Suppressor macrophage treated with lipopolysaccharide for 4 hours (primary cell): ENCODE data around the gene SH3GL2.

Experiments
- DNase-seq: peaks from one replicate; pipeline ENCODE4 v3.0.0-alpha.2; 2020

SH3GL2 gene

DNA sequence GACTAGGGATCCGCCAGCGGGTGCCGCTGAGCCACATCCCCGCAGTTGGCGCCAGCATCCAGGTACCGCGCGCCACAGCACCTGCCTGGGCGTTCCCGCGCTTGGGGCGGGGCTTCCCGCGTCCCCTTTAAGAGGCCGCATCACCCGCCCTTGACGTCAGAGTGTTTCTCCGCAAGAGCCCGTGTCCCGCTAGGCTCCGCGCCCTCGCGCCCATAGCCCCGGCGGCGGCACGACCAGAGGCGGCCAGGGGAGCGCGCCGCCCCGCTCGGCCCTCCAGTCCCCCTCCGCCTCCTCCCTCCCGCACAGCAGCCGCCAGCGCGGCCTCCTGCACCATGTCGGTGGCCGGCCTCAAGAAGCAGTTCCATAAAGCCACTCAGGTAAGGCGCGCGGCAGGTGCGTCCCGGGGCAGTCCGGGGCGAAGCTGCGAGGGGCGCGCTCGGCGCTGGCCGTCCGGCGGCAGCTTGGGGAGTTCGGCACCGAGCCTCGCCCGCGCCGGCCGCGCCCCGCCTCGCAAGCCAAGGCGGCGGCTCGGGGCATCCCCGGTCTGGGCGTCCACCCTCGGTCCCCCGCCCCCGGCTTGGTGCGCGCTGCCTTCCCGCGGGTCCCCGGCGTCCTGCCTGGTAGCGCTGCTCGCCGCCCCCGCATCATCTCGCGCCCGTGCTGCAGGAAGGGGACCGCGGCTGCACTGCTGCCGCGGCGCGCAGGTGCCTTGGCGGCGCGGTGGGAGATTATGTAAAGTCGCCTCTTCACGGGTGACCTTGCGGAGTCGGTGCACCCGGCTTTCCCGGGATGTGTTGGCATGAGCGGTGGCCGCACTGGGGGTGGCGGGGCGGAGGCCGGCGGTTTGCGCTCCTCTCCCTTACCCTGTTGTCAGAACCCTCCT is at the start of gene SH3GL2:
TSS of gene SH3GL2 (plus strand) at position 156 of the 883 bp plus-strand sequence.
- DNase-seq, result no peak

- DNase-seq, result peak; percentile 53
Observed at GRCh38 chr9:17531642-17532254, 47.1 kb upstream of the SH3GL2 start.

DNA sequence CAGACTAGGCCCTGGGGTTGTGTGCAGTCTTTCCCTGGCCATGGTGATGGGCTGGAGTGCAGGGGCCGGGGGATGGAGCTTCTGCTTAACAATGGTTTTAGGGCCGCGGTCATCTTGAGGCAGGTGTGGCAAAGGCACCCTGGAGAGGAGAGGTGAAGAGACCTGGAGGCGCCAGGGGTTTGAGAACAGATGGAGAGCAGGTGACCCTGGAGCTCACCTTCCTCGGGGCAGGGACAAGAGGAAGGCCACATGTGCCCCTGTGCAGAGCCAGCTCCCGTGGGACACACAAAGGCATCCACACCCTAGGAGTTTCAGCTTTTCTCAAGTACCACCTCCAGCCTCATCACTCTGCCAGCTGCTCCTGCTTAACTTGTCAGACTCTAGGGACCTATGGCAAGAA is 46.4 kb upstream of the SH3GL2 start:
- no peak for DNase-seq

GRCh38 chr9:17535176-17535575 is 43.7 kb upstream of the SH3GL2 start:
- no peak for DNase-seq

DNA sequence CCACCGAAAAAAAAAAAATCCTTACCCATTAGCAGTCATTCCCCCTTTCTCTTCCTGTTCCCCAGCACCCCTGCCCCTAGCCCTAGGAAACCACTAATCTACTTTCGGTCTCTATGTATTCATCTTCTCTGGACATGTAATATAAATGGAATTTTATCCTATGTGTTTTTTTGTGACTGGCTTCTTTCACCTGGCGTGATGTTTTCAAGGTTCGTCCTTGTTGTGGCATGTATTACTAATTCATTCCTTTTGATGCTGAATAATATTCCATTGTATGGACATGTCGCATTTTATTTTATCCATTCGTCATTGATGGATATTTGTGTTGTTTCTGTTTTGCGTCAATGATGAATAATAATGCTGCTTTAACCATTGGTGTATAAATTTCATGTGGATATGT is 42.8 kb upstream of the SH3GL2 start:
- DNase-seq, result no peak

GRCh38 chr9:17551023-17551422 is 27.8 kb upstream of the SH3GL2 start:
- DNase-seq, result no peak

GRCh38 chr9:17555362-17556054 is 23.4 kb upstream of the SH3GL2 start:
- DNase-seq, result no peak

DNA sequence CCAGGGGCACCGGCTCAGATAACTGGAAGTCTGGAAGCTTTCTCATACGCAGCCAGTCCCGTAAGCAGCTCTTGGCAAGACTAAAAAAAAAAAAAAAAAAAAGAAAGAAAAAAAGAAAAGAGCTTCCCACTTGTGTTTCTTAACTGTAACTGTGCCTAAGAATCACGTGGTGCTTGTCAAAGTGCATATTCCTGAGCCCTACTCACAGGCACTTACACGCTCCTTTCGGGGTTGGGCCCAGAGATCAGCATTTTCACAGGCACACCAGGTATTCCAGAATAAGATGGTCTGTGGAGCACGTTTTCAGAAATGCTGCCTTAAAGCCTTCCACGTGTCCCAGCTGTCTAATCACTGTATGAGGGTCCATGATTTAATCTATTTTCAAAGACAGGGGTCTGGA is 22.6 kb upstream of the SH3GL2 start:
- no peak for DNase-seq

DNA sequence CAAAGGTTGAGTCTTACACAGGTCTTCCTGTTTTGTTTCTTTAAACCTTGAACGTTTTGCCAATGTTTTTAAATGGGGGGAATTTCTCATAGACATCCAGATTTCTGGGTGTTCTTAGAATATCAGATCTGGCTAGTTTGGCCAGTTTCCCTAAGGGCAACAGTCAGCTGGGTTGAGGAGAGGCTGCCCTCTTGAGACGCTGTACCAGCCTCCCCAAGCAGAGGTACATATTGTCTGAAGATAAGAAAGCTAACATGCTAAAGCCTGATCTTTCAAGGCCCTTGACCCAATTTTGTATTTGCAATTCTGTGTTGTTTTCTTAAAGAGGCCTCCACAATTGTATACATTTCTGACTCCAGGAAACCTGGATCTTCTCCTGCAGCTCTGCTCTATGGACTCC is 21.9 kb upstream of the SH3GL2 start:
- DNase-seq, result no peak

GRCh38 chr9:17571825-17572224 is 7.0 kb upstream of the SH3GL2 start:
- no peak for DNase-seq

GRCh38 chr9:17574342-17574741 is 4.5 kb upstream of the SH3GL2 start:
- DNase-seq, result no peak

- DNase-seq, result no peak
Observed at GRCh38 chr9:17578577-17578910, 322 bp upstream of the SH3GL2 start.

GRCh38 chr9:17580119-17580518 is 1.3 kb downstream of the SH3GL2 start:
- DNase-seq, result no peak

- peak; percentile 1 for DNase-seq
Observed at GRCh38 chr9:17587113-17587512, 8.2 kb downstream of the SH3GL2 start.

DNA sequence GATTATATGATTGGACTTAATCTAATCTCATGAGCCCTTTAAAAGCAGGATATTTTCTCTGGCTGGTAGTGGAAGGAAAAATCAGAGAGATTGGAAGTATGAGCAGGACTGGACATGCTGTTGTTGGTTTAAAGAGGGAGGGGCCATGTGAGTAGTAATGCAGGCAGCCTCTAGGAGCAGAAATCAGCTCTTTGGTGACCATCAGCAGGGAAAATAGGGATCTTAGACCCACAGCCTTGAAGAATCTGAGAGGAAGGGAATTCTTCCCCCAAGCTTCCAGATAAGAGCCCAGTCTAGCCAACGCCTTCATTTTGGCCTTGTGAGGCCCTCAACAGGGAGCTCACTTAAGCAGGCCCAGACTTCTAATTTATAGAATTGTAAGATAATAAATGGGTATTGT is 9.5 kb downstream of the SH3GL2 start:
- DNase-seq, result no peak

DNA sequence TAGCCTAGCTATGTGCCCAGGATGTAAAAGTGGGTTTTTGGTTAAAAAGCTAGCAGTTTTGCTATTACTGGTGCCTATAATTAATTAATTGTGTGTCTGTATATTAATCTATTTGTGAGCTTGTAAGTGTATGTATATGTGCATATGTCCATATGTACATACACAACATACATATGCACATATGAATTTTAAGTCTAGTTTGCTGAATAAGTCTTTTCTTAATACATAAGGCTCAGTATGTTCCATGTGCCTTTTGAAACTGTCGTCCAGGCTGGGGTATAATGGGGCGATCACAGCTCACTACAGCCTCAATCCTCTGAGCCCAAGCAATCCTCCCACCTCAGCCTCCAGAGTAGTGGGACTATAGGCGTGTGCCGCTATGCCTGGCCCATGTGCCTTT is 10.1 kb downstream of the SH3GL2 start:
- DNase-seq, result no peak

GRCh38 chr9:17589771-17590170 is 10.9 kb downstream of the SH3GL2 start:
- no peak for DNase-seq

GRCh38 chr9:17594961-17595360 is 16.1 kb downstream of the SH3GL2 start:
- DNase-seq, result no peak

GRCh38 chr9:17597977-17598376 is 19.1 kb downstream of the SH3GL2 start:
- DNase-seq, result no peak

DNA sequence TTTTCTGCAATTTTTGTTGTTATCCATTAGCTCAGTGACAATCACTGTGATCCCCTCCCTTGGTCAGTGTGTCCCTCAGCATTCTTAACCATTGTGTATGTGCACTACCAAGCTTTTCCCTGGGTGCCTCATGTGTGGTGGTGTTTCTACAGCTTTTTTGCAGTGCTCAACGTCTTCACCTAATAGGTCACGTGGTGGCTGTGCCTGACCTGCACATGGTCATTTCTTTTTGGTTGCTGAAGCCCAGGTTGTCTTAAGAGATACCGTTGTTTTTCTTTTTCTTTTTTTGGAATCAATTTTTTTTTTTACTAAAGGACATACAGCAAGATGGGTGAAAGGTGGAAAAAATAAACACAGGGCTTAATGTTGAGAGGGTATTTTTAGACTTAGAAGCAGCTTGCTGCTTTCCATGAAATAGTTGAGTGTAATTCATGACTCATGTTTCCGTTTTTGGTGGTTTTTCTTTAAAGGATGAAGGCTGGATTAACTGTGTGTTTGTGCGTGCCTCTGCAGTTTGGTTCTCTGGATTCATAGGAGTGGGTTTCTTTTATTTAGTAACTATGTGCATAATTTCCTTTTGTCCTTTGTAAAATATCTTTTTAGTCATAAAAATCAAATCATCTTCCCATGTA is 22.2 kb downstream of the SH3GL2 start:
- no peak for DNase-seq

GRCh38 chr9:17604556-17604955 is 25.7 kb downstream of the SH3GL2 start:
- no peak for DNase-seq

DNA sequence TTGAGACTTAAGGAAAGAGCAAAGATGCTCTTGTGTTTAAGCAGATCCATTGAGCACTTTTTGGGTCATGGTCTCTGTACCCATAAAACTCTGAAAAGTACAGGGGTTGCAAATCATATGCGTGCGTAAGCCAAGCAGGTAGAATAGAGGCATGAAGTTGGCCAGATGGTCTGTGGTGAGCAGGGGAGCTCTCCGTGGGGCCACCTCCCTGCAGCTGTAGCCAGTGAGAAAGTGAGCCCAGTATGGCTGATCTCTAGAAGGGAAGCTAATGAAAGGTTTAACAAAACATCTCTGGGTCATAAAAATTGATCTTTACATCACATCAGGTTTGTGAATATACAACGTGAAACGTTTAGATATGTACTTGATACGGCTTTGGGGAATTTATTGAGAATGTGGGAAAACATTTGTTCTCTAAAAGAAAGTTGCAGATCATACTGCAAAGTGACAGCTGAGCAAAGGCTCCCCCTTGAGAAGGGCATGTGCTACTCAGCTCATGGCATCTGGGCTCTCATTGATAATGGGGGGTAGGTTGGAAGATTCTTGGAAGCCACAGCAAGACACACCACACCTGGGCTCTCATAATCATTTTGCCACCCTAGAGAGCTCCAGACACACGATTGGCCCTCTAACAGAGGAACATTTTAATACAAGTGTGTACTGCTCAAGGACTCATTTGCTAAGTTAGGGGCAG is 30.6 kb downstream of the SH3GL2 start:
- no peak for DNase-seq

DNA sequence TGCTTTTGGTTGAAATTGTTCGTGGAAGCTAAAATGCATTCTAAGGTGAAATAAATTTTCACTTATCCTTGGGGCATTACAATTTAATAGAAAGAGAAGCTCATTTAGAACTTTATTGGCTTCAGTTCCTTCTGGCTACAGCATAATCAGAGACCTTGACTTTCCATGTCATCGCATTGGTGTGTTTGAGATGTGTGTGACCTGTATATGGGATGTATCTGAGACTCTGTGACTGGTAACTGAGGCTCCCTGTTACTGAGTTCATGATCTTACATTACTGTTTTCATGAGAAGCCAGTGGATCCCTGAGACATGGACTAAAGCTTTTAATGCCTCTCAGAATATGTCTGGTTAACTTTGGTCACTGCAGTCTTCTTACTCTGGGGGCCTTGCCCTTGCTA is 32.5 kb downstream of the SH3GL2 start:
- DNase-seq, result no peak
